CD14-positive monocyte (primary cell): ENCODE measurements around the gene MSLN. TPM values are rescaled to one million over a fixed set of nuclear protein-coding genes. Genes with fewer than 3 reads are reported as not detected.

Source experiments
- DNase-seq, 3 donors: peaks; one replicate each; pipeline ENCODE4 v3.0.0-alpha.2; 2011 to 2022
- H2AFZ ChIP-seq: 2 replicates; pipeline ENCODE4 v1.6.0; 2012; ENCODE audit warnings: mild to moderate bottlenecking, low read depth, low read length, inconsistent platforms; ENCODE audit not compliant: insufficient read depth, poor library complexity, severe bottlenecking
- H3K27ac ChIP-seq, 2 donors: 1 replicate in 1 of 2; 2 replicates in 1 of 2; pipeline ENCODE4 v1.5.1; 2012 to 2013; ENCODE audit warnings: low read length in 2 of 2, control low read depth in 1 of 2, inconsistent platforms in 1 of 2, low read depth in 1 of 2, mild to moderate bottlenecking in 1 of 2
- H3K27me3 ChIP-seq, 2 donors: one replicate each; pipeline versions ENCODE4 v1.6.0 to v1.6.1; 2011 to 2013; ENCODE audit warnings: low read length in 2 of 2; ENCODE audit not compliant: control insufficient read depth in 2 of 2, insufficient read depth in 2 of 2
- H3K36me3 ChIP-seq, 2 donors: replicated peaks in 1 of 2; 1 replicate in 1 of 2; 2 replicates in 1 of 2; pipeline versions ENCODE4 v1.5.1 to v1.6.1; 2012 to 2013; ENCODE audit warnings: low read length in 2 of 2, control low read depth in 1 of 2, inconsistent platforms in 1 of 2, mild to moderate bottlenecking in 1 of 2; ENCODE audit not compliant: insufficient read depth in 2 of 2, control insufficient read depth in 1 of 2
- H3K4me1 ChIP-seq, 2 donors: 1 replicate in 1 of 2; 2 replicates in 1 of 2; pipeline versions ENCODE4 v1.5.1 to v1.6.1; 2012 to 2013; ENCODE audit warnings: low read length in 2 of 2, control low read depth in 1 of 2, inconsistent platforms in 1 of 2, mild to moderate bottlenecking in 1 of 2, moderate library complexity in 1 of 2; ENCODE audit not compliant: insufficient read depth in 2 of 2, control insufficient read depth in 1 of 2
- H3K4me2 ChIP-seq: replicated peaks from 2 replicates; pipeline ENCODE3; 2012; ENCODE audit warnings: low read length, moderate library complexity, mild to moderate bottlenecking; ENCODE audit not compliant: poor library complexity, severe bottlenecking; ENCODE audit errors: extremely low read depth
- H3K4me3 ChIP-seq, 3 experiments: fragments of 200-600 bp in 1 of 3; sonication (generic) in 1 of 3; replicated peaks in 1 of 3; 1 replicate in 2 of 3; 2 replicates in 1 of 3; pipeline ENCODE4 v1.5.1; 2011 to 2013; ENCODE audit warnings: low read length in 3 of 3, mild to moderate bottlenecking in 3 of 3, control low read depth in 2 of 3, low read depth in 2 of 3, inconsistent platforms in 1 of 3, moderate library complexity in 1 of 3
- H3K79me2 ChIP-seq: 2 replicates; pipeline ENCODE4 v1.6.0; 2012; ENCODE audit warnings: mild to moderate bottlenecking, control low read depth, inconsistent platforms, low read length, moderate library complexity; ENCODE audit not compliant: insufficient read depth
- H3K9ac ChIP-seq: 2 replicates; pipeline ENCODE4 v1.6.0; 2017; ENCODE audit warnings: low read length, mild to moderate bottlenecking; ENCODE audit not compliant: insufficient read depth, poor library complexity, severe bottlenecking
- H3K9me3 ChIP-seq, 2 donors: replicated peaks in 1 of 2; 1 replicate in 1 of 2; 2 replicates in 1 of 2; pipeline versions ENCODE4 v1.5.1 to v1.6.1; 2012 to 2013; ENCODE audit warnings: low read length in 2 of 2, control low read depth in 1 of 2; ENCODE audit not compliant: control insufficient read depth in 1 of 2, insufficient read depth in 1 of 2
- H4K20me1 ChIP-seq: 2 replicates; pipeline ENCODE4 v1.6.0; 2012; ENCODE audit warnings: mild to moderate bottlenecking, low read length, control low read depth, moderate library complexity; ENCODE audit not compliant: insufficient read depth
- H3K27ac Mint-ChIP-seq, 7 donors: one replicate each; pipeline ENCODE4 v1.8.0; 2020; ENCODE audit warnings: mild to moderate bottlenecking in 7 of 7, mixed read lengths in 7 of 7, moderate library complexity in 6 of 7, inconsistent platforms in 2 of 7
- H3K27me3 Mint-ChIP-seq, 3 donors: one replicate each; pipeline ENCODE4 v1.8.0; 2021 to 2022; ENCODE audit warnings: low read depth in 3 of 3, mild to moderate bottlenecking in 3 of 3, mixed read lengths in 3 of 3, moderate library complexity in 3 of 3, inconsistent platforms in 1 of 3
- H3K36me3 Mint-ChIP-seq, 2 donors: one replicate each; pipeline ENCODE4 v1.8.0; 2020; ENCODE audit warnings: mixed read lengths in 2 of 2, inconsistent platforms in 1 of 2, mild to moderate bottlenecking in 1 of 2
- H3K4me1 Mint-ChIP-seq: one replicate; pipeline ENCODE4 v1.8.0; 2020; ENCODE audit warnings: mild to moderate bottlenecking, mixed read lengths
- H3K4me3 Mint-ChIP-seq, 2 donors: one replicate each; pipeline ENCODE4 v1.8.0; 2020; ENCODE audit warnings: mild to moderate bottlenecking in 2 of 2, mixed read lengths in 2 of 2, moderate library complexity in 1 of 2
- H3K9me3 Mint-ChIP-seq, 7 donors: one replicate each; pipeline ENCODE4 v1.8.0; 2020 to 2022; ENCODE audit warnings: mixed read lengths in 7 of 7, mild to moderate bottlenecking in 6 of 7, moderate library complexity in 6 of 7, inconsistent platforms in 2 of 7
- CTCF ChIP-seq: fragments of 200-600 bp; IDR thresholded peaks from one replicate; pipeline ENCODE4 v1.8.0; 2022; ENCODE audit warnings: antibody characterized with exemption, mild to moderate bottlenecking
- WGBS: methylation state at CpG from one replicate; pipeline ENCODE4 v1.1.5; 2013; ENCODE audit warnings: missing lambda C conversion rate; ENCODE audit not compliant: insufficient coverage; 5-methylcytosine and 5-hydroxymethylcytosine counted together
- intact Hi-C, 2 donors: fragments of 100-400 bp; cut with micrococcal nuclease; formaldehyde crosslinking; loops; one replicate each; pipeline versions ENCODE4 v1.15.0 to v1.15.1; 2023
- polyA plus RNA-seq, 3 donors: library from polyadenylated mRNA; depleted of rRNA in 1 of 3; unstranded in 2 of 3; stranded (reverse) in 1 of 3; fragments of 300-500 nt in 2 of 3; fragments of >200 nt in 1 of 3; fragmentation: Illumina TruSeq in 2 of 3; gene quantifications; 1 replicate in 2 of 3; 2 replicates in 1 of 3; pipeline ENCODE4 v1.2.3, GENCODE V29; 2012 to 2021

The MSLN gene
- polyA plus RNA-seq, 3 donors: 0.07 to 0.29 TPM; not detected in 1

GRCh38 chr16:794853-795466 lies 34.4 kb downstream of the MSLN start:
- Mint-ChIP-seq H3K27ac (no peak overlapping the region), H3K27me3 (peaks cover 2 to 17% (median 9%) of the 10 kb centered on the region in 3 donors), H3K9me3 (peaks cover 0 to 5% (median 0%) of the 10 kb centered on the region in 7 donors), H3K4me1 (peaks cover under 1% of the 10 kb centered on the region), H3K4me3 (no peak overlapping the region), H3K36me3 (peaks cover 13 to 36% of the 10 kb centered on the region in 2 donors)
- Histone ChIP-seq H3K36me3 (peaks cover 0 to 4% of the 10 kb centered on the region in 2 donors), H3K9ac (no peak overlapping the region), H2AFZ (no peak overlapping the region), H3K4me3 (no peak overlapping the region), H3K9me3 (no peaks in the 10 kb centered on the region), H4K20me1 (no peaks in the 10 kb centered on the region), H3K4me1 (no peaks in the 10 kb centered on the region), H3K79me2 (no peaks in the 10 kb centered on the region), H3K27ac (no peak overlapping the region), H3K27me3 (peaks cover under 1 to 7% of the 10 kb centered on the region in 2 donors), H3K4me2 (no peak overlapping the region)
- intact Hi-C loops: no loop called here
- no peak for DNase-seq
- WGBS: 94% methylated on average over 21 of the region's 31 CpGs
- TF ChIP-seq CTCF: no peak

GRCh38 chr16:795580-796229 lies 35.2 kb downstream of the MSLN start:
- H3K27ac Mint-ChIP-seq: peak overlapping the region in 1 of 7 donors; percentile 43

More at GRCh38 chr16:795580-796229, 35.2 kb downstream of the MSLN start:
- no peak overlapping the region for H3K9ac ChIP-seq
- H3K36me3 ChIP-seq: peaks cover 0 to 4% of the 10 kb centered on the region in 2 donors
- H4K20me1 ChIP-seq: no peaks in the 10 kb centered on the region
- Mint-ChIP-seq H3K4me3 (no peak overlapping the region), H3K4me1 (no peaks in the 10 kb centered on the region), H3K9me3 (peaks cover 0 to 5% (median 0%) of the 10 kb centered on the region in 7 donors), H3K36me3 (peaks cover 13 to 36% of the 10 kb centered on the region in 2 donors), H3K27me3 (peaks cover 8 to 25% (median 12%) of the 10 kb centered on the region in 3 donors)
- H3K27ac ChIP-seq: no peak overlapping the region
- no peak for TF ChIP-seq CTCF
- intact Hi-C loops: no loop called here
- no peak overlapping the region for H3K4me2 ChIP-seq
- no peaks in the 10 kb centered on the region for H3K4me1 ChIP-seq
- no peak overlapping the region for H3K4me3 ChIP-seq
- no peak overlapping the region for H2AFZ ChIP-seq
- no peak for DNase-seq
- no peaks in the 10 kb centered on the region for H3K9me3 ChIP-seq
- H3K79me2 ChIP-seq: no peaks in the 10 kb centered on the region
- 92% methylated on average over 31 of the region's 33 CpGs for WGBS
- H3K27me3 ChIP-seq: peaks cover 5 to 15% of the 10 kb centered on the region in 2 donors
